A673 (cell line): Measurements from ENCODE around the gene PAK5. TPM values are rescaled to one million over a fixed set of nuclear protein-coding genes. Genes with fewer than 3 reads are reported as not detected.

Experiments used
- BruUV-seq: library from RNA; stranded (reverse); fragments of 400-500 nt; replicated peaks from 2 replicates; lab custom pipeline; 2021; lab: Mats Ljungman, UMichigan
- CTCF ChIA-PET: fragments of 300-600 bp; sonication (Branson Sonifier 250); formaldehyde crosslinking; loops from one replicate; lab custom pipeline; 2022; ENCODE audit warnings: antibody characterized with exemption; lab: Charles Lee
- POLR2A ChIA-PET: fragments of 300-600 bp; sonication (Branson Sonifier 250); formaldehyde crosslinking; loops from one replicate; lab custom pipeline; 2022; ENCODE audit warnings: antibody characterized with exemption; ENCODE audit not compliant: low non-redundant PET; lab: Charles Lee
- DNase-seq: peaks from one replicate; pipeline ENCODE4 v3.0.0-alpha.2; 2015; ENCODE audit warnings: low spot score
- H3K27ac ChIP-seq: fragments of 200-600 bp; sonication (generic); 2 replicates; pipeline ENCODE4 v1.5.1; 2016; ENCODE audit warnings: mixed run types, low read depth, mild to moderate bottlenecking, mixed read lengths, antibody characterized with exemption, low read length; ENCODE audit not compliant: poor library complexity, severe bottlenecking
- H3K27me3 ChIP-seq: fragments of 200-600 bp; sonication (generic); replicated peaks from 2 replicates; pipeline ENCODE4 v1.6.1; 2017; ENCODE audit warnings: mixed run types, low read depth, mild to moderate bottlenecking, mixed read lengths, antibody characterized with exemption, low read length; ENCODE audit not compliant: insufficient read depth, poor library complexity
- H3K36me3 ChIP-seq: fragments of 200-600 bp; sonication (generic); 2 replicates; pipeline ENCODE4 v1.6.1; 2016; ENCODE audit warnings: mixed run types, mild to moderate bottlenecking, mixed read lengths, antibody characterized with exemption, low read length; ENCODE audit not compliant: insufficient read depth, poor library complexity, severe bottlenecking
- H3K4me1 ChIP-seq: fragments of 200-600 bp; sonication (generic); 2 replicates; pipeline ENCODE4 v1.6.1; 2017; ENCODE audit warnings: mixed run types, mild to moderate bottlenecking, mixed read lengths, antibody characterized with exemption, low read length; ENCODE audit not compliant: insufficient read depth, poor library complexity, severe bottlenecking
- H3K4me3 ChIP-seq: fragments of 200-600 bp; sonication (generic); 2 replicates; pipeline ENCODE4 v1.5.1; 2016; ENCODE audit warnings: low read depth, mixed run types, mild to moderate bottlenecking, mixed read lengths, low read length; ENCODE audit not compliant: poor library complexity, severe bottlenecking
- H3K9me3 ChIP-seq: fragments of 200-600 bp; sonication (generic); 2 replicates; pipeline ENCODE4 v1.6.1; 2016; ENCODE audit warnings: mixed run types, low read depth, mild to moderate bottlenecking, mixed read lengths, antibody characterized with exemption, low read length; ENCODE audit not compliant: poor library complexity, severe bottlenecking
- EZH2 ChIP-seq: fragments of 200-600 bp; sonication (generic); IDR thresholded peaks from 2 replicates; pipeline ENCODE4 v1.6.1; 2017; ENCODE audit warnings: borderline replicate concordance, low read depth, mild to moderate bottlenecking, mixed read lengths, antibody characterized with exemption, low read length; ENCODE audit not compliant: poor library complexity, severe bottlenecking
- intact Hi-C: fragments of 100-400 bp; cut with micrococcal nuclease; formaldehyde crosslinking; loops from one replicate; pipeline ENCODE4 v1.10.0; 2022; ENCODE audit not compliant: unreplicated experiment
- total RNA-seq: library from RNA; stranded (reverse); gene quantifications from 2 replicates; pipeline ENCODE4 v1.2.3, GENCODE V29; 2021
- TF ChIP-seq, protein P1 (sequence below): fragments of 300-800, 200-600 bp; sonication (generic); conservative IDR thresholded peaks from 2 replicates; pipeline ENCODE4 v1.5.1; 2017; ENCODE audit warnings: low read depth, mild to moderate bottlenecking, antibody characterized with exemption, low read length, moderate library complexity, mixed read lengths

Gene PAK5
- total RNA-seq, 1 experiment from 2014 or later: not detected

DNA sequence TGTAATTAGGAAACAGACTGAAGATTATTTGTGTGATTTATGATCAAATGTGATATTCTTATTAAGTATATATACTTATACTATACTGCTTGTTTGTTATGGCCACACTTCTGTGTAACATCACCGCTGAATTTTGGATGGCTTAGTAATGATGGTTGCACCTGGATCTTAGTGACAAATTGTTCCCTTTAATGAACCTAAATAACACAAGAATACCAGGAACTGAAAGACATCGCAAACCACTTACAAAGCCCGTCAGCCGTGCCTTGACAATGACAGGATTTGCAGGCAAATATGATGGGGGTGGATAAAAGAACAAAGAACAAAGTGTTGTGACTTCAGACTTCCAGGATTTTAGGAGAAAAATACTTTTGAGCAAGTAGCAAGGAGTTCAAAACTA, 257.4 kb downstream of the PAK5 start:
- intact Hi-C loops: no loop called here
- POLR2A ChIA-PET: no interaction called here
- H3K36me3 ChIP-seq: no peaks in the 10 kb centered on the region
- TF ChIP-seq, protein P1, sequence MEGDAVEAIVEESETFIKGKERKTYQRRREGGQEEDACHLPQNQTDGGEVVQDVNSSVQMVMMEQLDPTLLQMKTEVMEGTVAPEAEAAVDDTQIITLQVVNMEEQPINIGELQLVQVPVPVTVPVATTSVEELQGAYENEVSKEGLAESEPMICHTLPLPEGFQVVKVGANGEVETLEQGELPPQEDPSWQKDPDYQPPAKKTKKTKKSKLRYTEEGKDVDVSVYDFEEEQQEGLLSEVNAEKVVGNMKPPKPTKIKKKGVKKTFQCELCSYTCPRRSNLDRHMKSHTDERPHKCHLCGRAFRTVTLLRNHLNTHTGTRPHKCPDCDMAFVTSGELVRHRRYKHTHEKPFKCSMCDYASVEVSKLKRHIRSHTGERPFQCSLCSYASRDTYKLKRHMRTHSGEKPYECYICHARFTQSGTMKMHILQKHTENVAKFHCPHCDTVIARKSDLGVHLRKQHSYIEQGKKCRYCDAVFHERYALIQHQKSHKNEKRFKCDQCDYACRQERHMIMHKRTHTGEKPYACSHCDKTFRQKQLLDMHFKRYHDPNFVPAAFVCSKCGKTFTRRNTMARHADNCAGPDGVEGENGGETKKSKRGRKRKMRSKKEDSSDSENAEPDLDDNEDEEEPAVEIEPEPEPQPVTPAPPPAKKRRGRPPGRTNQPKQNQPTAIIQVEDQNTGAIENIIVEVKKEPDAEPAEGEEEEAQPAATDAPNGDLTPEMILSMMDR: no peak
- TF ChIP-seq EZH2: no peak
- CTCF ChIA-PET: no interaction called here
- no peak overlapping the region for H3K27ac ChIP-seq
- no peak overlapping the region for H3K4me3 ChIP-seq
- no TSS peak for BruUV-seq
- H3K27me3 ChIP-seq: no peaks in the 10 kb centered on the region
- DNase-seq: no peak
- H3K4me1 ChIP-seq: no peaks in the 10 kb centered on the region
- H3K9me3 ChIP-seq: no peaks in the 10 kb centered on the region

DNA sequence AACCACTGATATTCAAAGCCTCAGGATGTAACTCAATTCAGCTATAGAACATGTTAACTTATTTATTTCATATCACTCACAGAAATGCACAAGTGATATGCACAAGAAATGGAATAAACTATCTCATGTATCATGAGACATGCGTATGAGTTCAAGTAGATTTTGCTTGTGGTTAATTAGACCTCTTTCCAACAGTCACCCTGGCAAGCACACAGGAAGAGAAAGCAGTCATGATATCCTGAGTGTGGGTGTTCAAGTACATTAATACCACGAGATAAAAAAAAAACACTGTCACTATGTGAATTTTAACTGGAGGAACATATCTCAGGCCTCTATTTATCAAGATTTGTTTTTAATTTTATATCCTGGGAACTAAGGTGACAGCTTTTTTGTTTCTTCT, 260.3 kb downstream of the PAK5 start:
- TF ChIP-seq, protein P1: no peak
- no peak for TF ChIP-seq EZH2
- no peaks in the 10 kb centered on the region for H3K27me3 ChIP-seq
- no peaks in the 10 kb centered on the region for H3K36me3 ChIP-seq
- intact Hi-C loops: no loop called here
- no peak overlapping the region for H3K27ac ChIP-seq
- no peak overlapping the region for H3K4me3 ChIP-seq
- BruUV-seq: no TSS peak
- H3K4me1 ChIP-seq: no peaks in the 10 kb centered on the region
- H3K9me3 ChIP-seq: no peaks in the 10 kb centered on the region
- ChIA-PET CTCF (no interaction called here), POLR2A (no interaction called here)
- DNase-seq: no peak

DNA sequence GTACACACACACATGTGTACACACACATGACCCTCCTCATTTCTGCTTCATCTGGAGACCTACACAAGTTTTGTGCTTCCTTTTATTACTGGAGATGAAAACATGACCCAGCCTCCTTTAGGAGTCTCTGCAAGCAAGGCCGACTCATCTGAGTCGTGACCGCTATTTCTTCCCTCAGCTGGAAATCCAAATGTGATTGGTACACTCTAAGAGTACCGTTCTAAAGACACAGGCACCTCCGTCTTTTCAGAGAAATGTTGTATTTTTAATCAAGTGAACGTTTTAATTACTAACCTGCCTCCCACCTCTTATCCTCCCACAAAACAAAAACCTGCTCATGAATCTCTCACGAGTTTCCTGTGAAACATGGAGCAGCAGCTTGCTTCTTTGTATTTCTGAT, 261.5 kb downstream of the PAK5 start:
- ChIA-PET POLR2A (no interaction called here), CTCF (no interaction called here)
- intact Hi-C loops: no loop called here
- H3K9me3 ChIP-seq: no peaks in the 10 kb centered on the region
- TF ChIP-seq, protein P1: no peak
- no peak for TF ChIP-seq EZH2
- H3K27ac ChIP-seq: no peak overlapping the region
- DNase-seq: no peak
- H3K36me3 ChIP-seq: no peaks in the 10 kb centered on the region
- H3K4me3 ChIP-seq: no peak overlapping the region
- H3K4me1 ChIP-seq: no peaks in the 10 kb centered on the region
- BruUV-seq: no TSS peak
- no peaks in the 10 kb centered on the region for H3K27me3 ChIP-seq
